Kidney epithelial cell (primary cell): ENCODE measurements around the gene SPINT2. TPM values are rescaled to one million over a fixed set of nuclear protein-coding genes. Genes with fewer than 3 reads are reported as not detected.

ENCODE experiments used
- DNase-seq: peaks from one replicate; pipeline ENCODE4 v3.0.0-alpha.2; 2010; ENCODE audit warnings: low read depth
- H3K27me3 ChIP-seq: 2 replicates; pipeline ENCODE4 v1.6.0; 2011; ENCODE audit warnings: low read length; ENCODE audit not compliant: control insufficient read depth, insufficient read depth
- H3K36me3 ChIP-seq: 2 replicates; pipeline ENCODE4 v1.5.1; 2011; ENCODE audit warnings: low read length; ENCODE audit not compliant: control insufficient read depth, insufficient read depth
- H3K4me3 ChIP-seq: 2 replicates; pipeline ENCODE4 v1.5.1; 2011; ENCODE audit warnings: low read depth, mild to moderate bottlenecking, control low read depth, low read length
- total RNA-seq: library from RNA; depleted of rRNA; stranded (reverse); fragments of >200 nt; gene quantifications from 2 replicates; pipeline ENCODE4 v1.2.3, GENCODE V29; 2015
- TF ChIP-seq, protein P1 (sequence below): IDR thresholded peaks from 2 replicates; pipeline ENCODE4 v1.5.1; 2011; ENCODE audit warnings: mild to moderate bottlenecking, moderate library complexity, low read length, control low read depth, inconsistent platforms; ENCODE audit not compliant: insufficient read depth, poor library complexity, severe bottlenecking

SPINT2 gene
- total RNA-seq, 1 donor from 2014 or later = 591 TPM

DNA sequence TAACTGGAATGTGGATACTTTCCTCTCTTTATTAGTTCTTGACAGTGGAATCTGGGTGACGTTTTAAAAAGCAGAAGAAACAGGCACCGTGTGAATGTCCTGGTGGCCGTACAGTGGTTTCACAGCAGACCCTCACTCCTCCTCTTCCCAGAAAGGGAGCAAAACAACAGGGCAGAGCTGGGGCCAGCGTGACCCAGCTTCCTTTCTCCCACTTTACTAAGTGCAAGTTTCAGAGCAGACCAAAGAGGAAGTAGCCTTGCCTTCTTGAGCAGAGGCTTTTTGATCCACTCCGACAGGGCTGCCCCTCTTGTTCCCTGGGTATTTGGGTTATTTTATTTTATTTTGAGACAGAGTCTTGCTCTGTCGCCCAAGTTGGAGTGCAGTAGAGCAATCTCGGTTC lies 20.0 kb downstream of the SPINT2 start:
- no peak overlapping the region for H3K4me3 ChIP-seq
- no peaks in the 10 kb centered on the region for H3K27me3 ChIP-seq
- TF ChIP-seq, protein P1, sequence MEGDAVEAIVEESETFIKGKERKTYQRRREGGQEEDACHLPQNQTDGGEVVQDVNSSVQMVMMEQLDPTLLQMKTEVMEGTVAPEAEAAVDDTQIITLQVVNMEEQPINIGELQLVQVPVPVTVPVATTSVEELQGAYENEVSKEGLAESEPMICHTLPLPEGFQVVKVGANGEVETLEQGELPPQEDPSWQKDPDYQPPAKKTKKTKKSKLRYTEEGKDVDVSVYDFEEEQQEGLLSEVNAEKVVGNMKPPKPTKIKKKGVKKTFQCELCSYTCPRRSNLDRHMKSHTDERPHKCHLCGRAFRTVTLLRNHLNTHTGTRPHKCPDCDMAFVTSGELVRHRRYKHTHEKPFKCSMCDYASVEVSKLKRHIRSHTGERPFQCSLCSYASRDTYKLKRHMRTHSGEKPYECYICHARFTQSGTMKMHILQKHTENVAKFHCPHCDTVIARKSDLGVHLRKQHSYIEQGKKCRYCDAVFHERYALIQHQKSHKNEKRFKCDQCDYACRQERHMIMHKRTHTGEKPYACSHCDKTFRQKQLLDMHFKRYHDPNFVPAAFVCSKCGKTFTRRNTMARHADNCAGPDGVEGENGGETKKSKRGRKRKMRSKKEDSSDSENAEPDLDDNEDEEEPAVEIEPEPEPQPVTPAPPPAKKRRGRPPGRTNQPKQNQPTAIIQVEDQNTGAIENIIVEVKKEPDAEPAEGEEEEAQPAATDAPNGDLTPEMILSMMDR = no peak
- no peak for DNase-seq
- peaks cover 3% of the 10 kb centered on the region for H3K36me3 ChIP-seq

DNA sequence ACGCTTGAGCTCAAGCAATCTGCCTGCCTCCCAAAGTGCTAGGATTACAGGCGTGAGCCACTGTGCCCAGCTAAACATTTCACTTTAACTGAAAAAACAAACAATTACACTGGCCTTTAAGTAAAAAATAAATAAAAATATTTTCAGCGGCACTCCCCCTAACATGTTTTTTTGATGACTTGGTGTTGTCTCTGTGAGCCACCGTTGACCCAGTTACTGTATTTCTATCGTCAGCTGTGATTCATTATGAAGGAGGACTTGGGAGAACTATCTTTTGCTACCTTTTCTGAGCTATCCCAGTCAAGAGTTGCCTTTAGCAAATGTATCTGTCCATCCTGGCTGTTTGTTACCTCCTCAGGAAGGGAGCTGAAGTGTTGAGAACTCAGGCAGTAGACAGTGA lies 21.2 kb downstream of the SPINT2 start:
- DNase-seq = no peak
- peaks cover 4% of the 10 kb centered on the region for H3K36me3 ChIP-seq
- TF ChIP-seq, protein P1 = no peak
- no peaks in the 10 kb centered on the region for H3K27me3 ChIP-seq
- H3K4me3 ChIP-seq = no peak overlapping the region

DNA sequence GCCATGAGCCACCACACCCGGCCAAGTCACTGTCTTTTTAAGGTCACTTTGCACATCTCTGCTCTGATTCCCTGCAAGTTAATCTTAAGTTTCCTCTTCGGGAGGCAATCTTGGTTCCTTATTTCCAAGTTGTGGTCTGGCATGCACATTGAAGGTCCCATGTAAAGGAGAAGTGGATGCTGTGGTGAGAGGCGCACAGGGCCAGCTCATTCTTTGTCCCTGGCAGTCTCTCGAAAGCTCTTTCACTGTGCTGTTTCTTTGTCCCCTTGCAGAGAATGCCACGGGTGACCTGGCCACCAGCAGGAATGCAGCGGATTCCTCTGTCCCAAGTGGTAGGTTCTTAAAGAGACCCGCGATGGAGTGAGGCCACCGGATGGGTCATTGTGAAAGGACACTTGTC lies 23.2 kb downstream of the SPINT2 start:
- no peak for DNase-seq
- Histone ChIP-seq H3K36me3 (peaks cover 4% of the 10 kb centered on the region), H3K4me3 (no peak overlapping the region), H3K27me3 (no peaks in the 10 kb centered on the region)
- TF ChIP-seq, protein P1 = no peak

DNA sequence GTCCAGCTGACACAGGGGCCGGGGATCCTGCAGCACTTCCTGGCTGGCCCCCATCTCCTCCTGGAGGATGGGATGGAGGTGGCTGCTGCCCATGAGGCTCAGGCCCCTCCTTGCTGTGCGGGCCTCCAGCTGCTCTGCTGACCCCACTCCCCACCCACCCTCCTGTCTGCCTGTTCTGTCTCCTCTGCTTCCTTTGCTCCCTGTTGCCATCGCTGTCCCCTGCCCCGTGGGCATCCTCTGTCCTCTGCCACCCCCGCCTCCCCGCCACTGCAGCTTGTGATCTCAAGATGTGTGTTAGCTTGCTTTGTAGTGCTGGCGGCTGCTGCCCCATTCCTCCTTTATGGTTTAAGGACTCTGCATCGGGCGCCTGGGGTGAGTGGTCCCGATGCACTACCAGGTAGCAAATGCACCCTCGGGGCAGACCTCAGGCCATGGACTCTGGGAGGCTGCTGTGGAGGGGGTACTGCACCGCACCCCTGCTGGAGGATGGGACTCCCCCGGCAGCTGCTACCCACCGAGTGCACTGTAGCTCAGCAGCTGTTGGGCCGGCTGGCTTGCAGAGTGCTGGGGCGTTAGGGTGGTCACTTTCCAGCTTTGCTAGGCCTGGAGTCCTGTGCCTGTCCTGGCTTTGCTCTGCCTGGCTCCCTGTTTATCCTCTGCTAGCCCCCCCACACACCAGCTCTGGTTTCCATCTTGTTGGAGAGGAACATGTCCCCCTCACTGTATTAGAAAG lies 23.9 kb downstream of the SPINT2 start:
- Histone ChIP-seq H3K4me3 (no peak overlapping the region), H3K27me3 (no peaks in the 10 kb centered on the region), H3K36me3 (peaks cover 4% of the 10 kb centered on the region)
- TF ChIP-seq, protein P1 = no peak
- no peak for DNase-seq

DNA sequence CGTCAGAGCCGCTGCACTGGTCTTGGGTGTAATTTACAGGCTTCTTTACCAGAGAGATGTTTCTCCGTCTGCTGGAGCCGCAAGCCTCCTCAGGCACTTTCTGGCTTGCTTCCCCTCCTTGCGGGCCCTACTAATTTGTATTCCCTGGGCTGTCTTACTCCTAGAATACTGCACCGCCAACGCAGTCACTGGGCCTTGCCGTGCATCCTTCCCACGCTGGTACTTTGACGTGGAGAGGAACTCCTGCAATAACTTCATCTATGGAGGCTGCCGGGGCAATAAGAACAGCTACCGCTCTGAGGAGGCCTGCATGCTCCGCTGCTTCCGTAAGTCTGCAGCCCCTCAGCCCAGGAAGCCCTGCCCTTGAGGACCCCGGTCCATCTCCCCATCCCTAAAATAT lies 25.6 kb downstream of the SPINT2 start:
- no peaks in the 10 kb centered on the region for H3K27me3 ChIP-seq
- peaks cover 3% of the 10 kb centered on the region for H3K36me3 ChIP-seq
- TF ChIP-seq, protein P1 = no peak
- no peak overlapping the region for H3K4me3 ChIP-seq
- DNase-seq = no peak

DNA sequence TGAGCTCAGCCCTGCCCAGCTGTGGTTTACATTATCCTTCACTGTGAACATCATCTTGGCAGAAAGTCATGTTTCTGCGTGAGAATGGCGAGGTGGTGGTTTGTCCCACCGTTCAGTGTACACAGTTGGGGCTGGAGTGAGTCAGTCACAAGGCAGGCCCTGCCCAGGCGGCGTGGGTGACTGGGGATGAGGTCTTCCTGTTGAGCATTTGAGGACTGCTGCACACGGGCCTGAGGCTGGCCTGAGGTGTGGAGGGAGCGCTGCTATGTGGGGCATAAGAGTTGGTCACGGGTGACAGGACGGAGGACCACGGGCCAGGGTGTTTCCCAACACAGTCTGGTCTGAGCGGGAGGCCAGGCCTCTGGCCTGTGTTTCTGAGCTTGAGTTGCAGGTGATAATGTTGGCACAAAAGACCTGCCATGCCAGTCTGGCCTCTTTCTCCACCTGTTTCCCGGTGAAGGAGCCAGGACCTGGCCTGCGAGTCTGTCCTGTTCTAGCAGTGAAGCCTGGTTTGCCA lies 26.3 kb downstream of the SPINT2 start:
- no peak overlapping the region for H3K4me3 ChIP-seq
- peak; percentile 90 for DNase-seq
- H3K36me3 ChIP-seq = peaks cover 3% of the 10 kb centered on the region
- TF ChIP-seq, protein P1 = no peak
- H3K27me3 ChIP-seq = no peaks in the 10 kb centered on the region
